Ovary (tissue), 3 donors: ENCODE data around the gene ONECUT3.

Experiments
- POLR2A ChIP-seq: fragments of 450-650 bp; IDR thresholded peaks from one replicate; pipeline ENCODE4 v1.6.1; 2017; ENCODE audit warnings: antibody characterized with exemption, mild to moderate bottlenecking, moderate library complexity
- TF ChIP-seq, protein P1 (sequence below), 3 donors: fragments of 450-650 bp in 2 of 3; fragments of 200-600 bp in 1 of 3; IDR thresholded peaks; one replicate each; pipeline versions ENCODE4 v1.5.1 to v1.8.0; 2016 to 2022; ENCODE audit warnings: antibody characterized with exemption in 3 of 3, mild to moderate bottlenecking in 1 of 3
- donor health status: DM: no; HTN: no; CAD: no.

DNA sequence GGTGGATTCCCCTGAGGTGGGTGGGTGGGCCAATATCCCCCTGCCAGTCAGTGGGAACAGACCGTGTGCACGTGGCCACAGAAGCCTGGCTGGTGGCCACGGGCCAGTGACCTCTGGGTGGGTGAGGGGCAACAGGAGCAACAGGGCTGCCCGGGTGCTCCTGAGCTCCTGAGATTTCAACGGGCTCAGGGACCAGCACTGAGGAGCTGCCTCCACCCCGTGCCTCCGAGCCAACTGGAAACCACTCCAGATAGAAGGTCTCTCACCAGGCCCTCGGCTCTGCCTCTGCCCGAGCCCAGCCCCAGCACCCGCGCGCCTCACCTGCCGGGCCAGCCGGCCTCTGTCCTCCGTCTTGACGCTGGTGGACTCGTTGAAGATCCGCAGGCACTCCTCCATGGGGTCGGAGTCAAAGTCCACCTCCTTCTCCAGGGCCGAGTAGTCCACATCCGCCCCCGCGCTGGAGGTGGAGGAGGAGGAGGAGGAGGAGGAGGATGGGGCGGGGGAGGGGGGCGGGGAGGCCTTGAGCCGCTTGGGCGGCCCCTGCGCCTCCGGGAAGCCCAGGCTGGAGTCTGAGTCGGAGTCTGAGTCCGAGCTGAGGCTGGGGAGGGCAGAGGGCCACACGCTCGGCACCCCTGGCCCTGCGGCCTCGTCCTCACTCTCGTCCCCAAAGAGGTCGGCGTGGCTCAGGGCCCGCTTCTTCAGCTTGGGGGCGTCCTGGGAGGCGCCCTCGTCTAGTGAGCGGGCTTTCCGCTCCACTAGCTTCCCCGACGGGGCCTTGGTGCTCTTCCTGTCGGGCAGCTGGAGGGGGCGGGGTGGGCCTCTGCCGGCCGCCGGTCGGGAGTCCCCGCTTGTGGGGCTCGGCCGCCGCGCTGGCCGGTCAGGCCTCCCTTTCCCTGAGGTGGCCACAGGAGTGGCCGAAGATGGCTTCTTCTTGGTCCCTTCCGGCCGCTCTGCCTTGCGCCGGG is 73.5 kb downstream of the ONECUT3 start:
- TF ChIP-seq, protein P1, sequence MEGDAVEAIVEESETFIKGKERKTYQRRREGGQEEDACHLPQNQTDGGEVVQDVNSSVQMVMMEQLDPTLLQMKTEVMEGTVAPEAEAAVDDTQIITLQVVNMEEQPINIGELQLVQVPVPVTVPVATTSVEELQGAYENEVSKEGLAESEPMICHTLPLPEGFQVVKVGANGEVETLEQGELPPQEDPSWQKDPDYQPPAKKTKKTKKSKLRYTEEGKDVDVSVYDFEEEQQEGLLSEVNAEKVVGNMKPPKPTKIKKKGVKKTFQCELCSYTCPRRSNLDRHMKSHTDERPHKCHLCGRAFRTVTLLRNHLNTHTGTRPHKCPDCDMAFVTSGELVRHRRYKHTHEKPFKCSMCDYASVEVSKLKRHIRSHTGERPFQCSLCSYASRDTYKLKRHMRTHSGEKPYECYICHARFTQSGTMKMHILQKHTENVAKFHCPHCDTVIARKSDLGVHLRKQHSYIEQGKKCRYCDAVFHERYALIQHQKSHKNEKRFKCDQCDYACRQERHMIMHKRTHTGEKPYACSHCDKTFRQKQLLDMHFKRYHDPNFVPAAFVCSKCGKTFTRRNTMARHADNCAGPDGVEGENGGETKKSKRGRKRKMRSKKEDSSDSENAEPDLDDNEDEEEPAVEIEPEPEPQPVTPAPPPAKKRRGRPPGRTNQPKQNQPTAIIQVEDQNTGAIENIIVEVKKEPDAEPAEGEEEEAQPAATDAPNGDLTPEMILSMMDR (IDR thresholded peaks at IDR 0.05), result no peak
- TF ChIP-seq POLR2A, result no peak
